ENCODE data around the gene BMI1. TPM values are rescaled to one million over a fixed set of nuclear protein-coding genes. Genes with fewer than 3 reads are reported as not detected.

BMI1 gene
- total and polyA plus RNA-seq, 7 experiments from 2014 or later = 26.1 to 80.5 (median 47.8) TPM

DNA sequence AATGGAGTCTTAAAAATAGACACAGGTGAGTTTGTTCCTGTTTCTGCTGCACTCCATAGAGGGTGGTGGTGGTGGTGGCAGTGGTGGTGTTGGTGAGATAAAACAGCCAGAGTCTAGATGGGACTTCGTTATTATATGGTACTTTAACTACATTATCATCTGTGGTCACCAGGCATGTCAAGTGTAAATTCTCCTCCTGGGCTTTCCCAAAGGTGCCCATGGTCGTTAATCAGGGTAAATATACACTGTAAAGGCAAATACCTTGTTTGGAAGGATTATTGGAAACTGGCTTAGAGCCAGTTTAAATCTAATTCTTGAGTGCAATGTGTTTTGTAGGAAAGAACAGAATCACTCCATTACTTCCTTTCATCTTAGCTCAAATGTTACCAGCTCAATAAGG, 26.2 kb upstream of the BMI1 start:
- ChIA-PET CTCF (no interaction called here), POLR2A (no interaction called here)
- no peak overlapping the region for H3K27ac Mint-ChIP-seq
- peaks cover 0 to 6% (median 0%) of the 10 kb centered on the region in 11 donors for H3K9me3 Mint-ChIP-seq
- Histone ChIP-seq H3K27ac (ENCODE audit: low read depth, low read length) (no peak overlapping the region), H3K27me3 (ENCODE audit: control insufficient read depth in 2 of 2, insufficient read depth in 2 of 2, low read length in 2 of 2) (no peaks in the 10 kb centered on the region), H3K9me3 (ENCODE audit: control insufficient read depth in 2 of 3, low read length in 3 of 3) (no peaks in the 10 kb centered on the region), H3K4me3 (ENCODE audit: low read length) (no peak overlapping the region), H3K36me3 (ENCODE audit: control insufficient read depth in 2 of 3, insufficient read depth in 3 of 3, low read length in 3 of 3) (no peaks in the 10 kb centered on the region), H3K4me1 (ENCODE audit: control insufficient read depth in 2 of 2, insufficient read depth in 2 of 2, low read length in 2 of 2) (no peaks in the 10 kb centered on the region)
- H3K36me3 Mint-ChIP-seq = no peaks in the 10 kb centered on the region
- peaks cover 4 to 20% (median 12%) of the 10 kb centered on the region in 5 donors for H3K27me3 Mint-ChIP-seq
- no peak for DNase-seq
- no peaks in the 10 kb centered on the region for H3K4me1 Mint-ChIP-seq
- no peak overlapping the region for H3K4me3 Mint-ChIP-seq
- intact Hi-C loops (cut with micrococcal nuclease) = no loop called here
- no peak for ATAC-seq

DNA sequence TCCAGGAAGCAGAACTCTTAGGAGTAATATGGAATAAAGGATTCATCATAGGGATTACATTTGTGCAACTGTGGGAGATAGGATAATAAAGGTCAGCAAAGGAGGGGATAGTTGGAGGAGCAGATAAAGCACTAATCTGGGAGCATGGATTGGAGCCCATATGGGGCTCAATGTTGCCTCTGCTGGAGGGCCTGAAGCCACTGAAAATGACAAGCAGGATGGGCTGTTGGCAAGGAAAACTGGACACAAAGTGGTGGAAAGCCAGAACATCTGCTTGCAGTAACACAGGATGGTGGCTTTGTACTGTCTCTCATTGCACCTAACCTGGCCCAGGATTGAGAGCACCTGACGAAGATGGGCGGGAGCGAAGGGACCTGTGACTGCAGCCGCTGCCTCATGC, 19.7 kb upstream of the BMI1 start:
- ATAC-seq = no peak
- peaks cover 7 to 43% (median 10%) of the 10 kb centered on the region in 5 donors for H3K27me3 Mint-ChIP-seq
- H3K4me1 Mint-ChIP-seq = no peaks in the 10 kb centered on the region
- POLR2A ChIA-PET = no interaction called here
- DNase-seq = no peak
- no peaks in the 10 kb centered on the region for H3K4me1 ChIP-seq (ENCODE audit: control insufficient read depth in 2 of 2, insufficient read depth in 2 of 2, low read length in 2 of 2)
- H3K27ac ChIP-seq (ENCODE audit: low read depth, low read length) = no peak overlapping the region
- intact Hi-C loops (cut with micrococcal nuclease) = no loop called here
- no peaks in the 10 kb centered on the region for H3K36me3 ChIP-seq (ENCODE audit: control insufficient read depth in 2 of 3, insufficient read depth in 3 of 3, low read length in 3 of 3)
- H3K27ac Mint-ChIP-seq = peak overlapping the region in 1 of 9 donors; percentile 82
- peaks cover 0 to 6% (median 0%) of the 10 kb centered on the region in 5 donors for H3K36me3 Mint-ChIP-seq
- CTCF ChIA-PET = no interaction called here
- no peaks in the 10 kb centered on the region for H3K27me3 ChIP-seq (ENCODE audit: control insufficient read depth in 2 of 2, insufficient read depth in 2 of 2, low read length in 2 of 2)
- H3K4me3 Mint-ChIP-seq = no peak overlapping the region
- H3K4me3 ChIP-seq (ENCODE audit: low read length) = no peak overlapping the region
- H3K9me3 ChIP-seq (ENCODE audit: control insufficient read depth in 2 of 3, low read length in 3 of 3) = no peaks in the 10 kb centered on the region
- peaks cover 0 to 4% (median 0%) of the 10 kb centered on the region in 11 donors for H3K9me3 Mint-ChIP-seq

DNA sequence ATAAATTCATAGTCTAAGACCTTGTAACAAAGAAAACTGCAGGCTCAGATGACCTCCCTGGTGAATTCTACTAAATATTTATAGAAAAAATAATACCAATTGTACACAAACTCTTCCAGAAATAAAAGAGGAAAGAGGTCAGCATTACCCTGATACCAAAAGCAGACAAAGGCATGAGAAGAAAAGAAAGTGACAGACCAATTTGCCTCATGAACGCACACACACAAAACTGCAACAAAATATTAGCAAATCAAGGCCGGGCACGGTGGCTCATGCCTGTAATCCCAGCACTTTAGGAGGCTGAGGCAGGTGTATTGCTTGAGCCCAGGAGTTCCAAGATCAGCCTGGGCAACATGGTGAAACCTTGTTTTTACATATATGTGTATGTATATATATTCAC, 17.4 kb upstream of the BMI1 start:
- Mint-ChIP-seq H3K9me3 (peaks cover 0 to 4% (median 0%) of the 10 kb centered on the region in 11 donors), H3K4me3 (no peak overlapping the region), H3K36me3 (peaks cover 0 to 6% (median 0%) of the 10 kb centered on the region in 5 donors), H3K27ac (no peak overlapping the region), H3K27me3 (peaks cover 1 to 37% (median 13%) of the 10 kb centered on the region in 5 donors), H3K4me1 (peaks cover 0 to 4% (median 0%) of the 10 kb centered on the region in 7 donors)
- Histone ChIP-seq H3K4me1 (ENCODE audit: control insufficient read depth in 2 of 2, insufficient read depth in 2 of 2, low read length in 2 of 2) (no peaks in the 10 kb centered on the region), H3K27me3 (ENCODE audit: control insufficient read depth in 2 of 2, insufficient read depth in 2 of 2, low read length in 2 of 2) (no peaks in the 10 kb centered on the region), H3K27ac (ENCODE audit: low read depth, low read length) (no peak overlapping the region), H3K36me3 (ENCODE audit: control insufficient read depth in 2 of 3, insufficient read depth in 3 of 3, low read length in 3 of 3) (no peaks in the 10 kb centered on the region), H3K9me3 (ENCODE audit: control insufficient read depth in 2 of 3, low read length in 3 of 3) (no peaks in the 10 kb centered on the region), H3K4me3 (ENCODE audit: low read length) (no peak overlapping the region)
- ATAC-seq (no peak), DNase-seq (no peak)
- ChIA-PET CTCF (no interaction called here), POLR2A (no interaction called here)
- intact Hi-C loops (cut with micrococcal nuclease) = no loop called here

DNA sequence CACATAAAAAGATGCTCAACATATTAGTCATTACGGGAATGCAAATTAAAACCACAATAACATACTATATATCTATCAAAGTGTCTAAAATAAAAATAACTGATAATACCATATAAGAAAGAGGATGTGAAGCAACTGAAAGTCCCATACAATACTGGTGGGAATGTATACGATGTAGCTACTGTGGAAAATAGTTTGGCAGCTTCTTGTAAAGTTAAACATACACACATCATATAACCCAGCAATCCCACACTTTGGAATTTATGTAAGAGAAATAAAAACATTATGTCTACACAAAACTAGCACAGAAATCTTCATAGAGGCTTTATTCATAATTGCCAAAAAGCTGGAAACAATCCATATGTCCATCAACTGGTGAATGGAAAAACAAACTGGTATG, 15.2 kb upstream of the BMI1 start:
- intact Hi-C loops (cut with micrococcal nuclease) = no loop called here
- no peaks in the 10 kb centered on the region for H3K27me3 ChIP-seq (ENCODE audit: control insufficient read depth in 2 of 2, insufficient read depth in 2 of 2, low read length in 2 of 2)
- no peak overlapping the region for H3K4me3 ChIP-seq (ENCODE audit: low read length)
- peaks cover 0 to 4% (median 0%) of the 10 kb centered on the region in 7 donors for H3K4me1 Mint-ChIP-seq
- peaks cover 0 to 6% (median 0%) of the 10 kb centered on the region in 5 donors for H3K36me3 Mint-ChIP-seq
- H3K27me3 Mint-ChIP-seq = peaks cover 0 to 37% (median 13%) of the 10 kb centered on the region in 5 donors
- H3K27ac ChIP-seq (ENCODE audit: low read depth, low read length) = no peak overlapping the region
- ChIA-PET POLR2A (interaction anchor here (0.7 kb wide), 1 partner anchor 1152 kb away, joined by 3 read pairs; no protein-coding TSS in a partner anchor), CTCF (interaction anchor here (0.6 kb wide), 1 partner anchor 815 kb away, joined by 3 read pairs; no protein-coding TSS in a partner anchor)
- DNase-seq (no peak), ATAC-seq (no peak)
- H3K27ac Mint-ChIP-seq = no peak overlapping the region
- H3K4me3 Mint-ChIP-seq = no peak overlapping the region
- H3K36me3 ChIP-seq (ENCODE audit: control insufficient read depth in 2 of 3, insufficient read depth in 3 of 3, low read length in 3 of 3) = no peaks in the 10 kb centered on the region
- H3K4me1 ChIP-seq (ENCODE audit: control insufficient read depth in 2 of 2, insufficient read depth in 2 of 2, low read length in 2 of 2) = no peaks in the 10 kb centered on the region
- peaks cover 0 to 4% (median 0%) of the 10 kb centered on the region in 11 donors for H3K9me3 Mint-ChIP-seq
- no peaks in the 10 kb centered on the region for H3K9me3 ChIP-seq (ENCODE audit: control insufficient read depth in 2 of 3, low read length in 3 of 3)

DNA sequence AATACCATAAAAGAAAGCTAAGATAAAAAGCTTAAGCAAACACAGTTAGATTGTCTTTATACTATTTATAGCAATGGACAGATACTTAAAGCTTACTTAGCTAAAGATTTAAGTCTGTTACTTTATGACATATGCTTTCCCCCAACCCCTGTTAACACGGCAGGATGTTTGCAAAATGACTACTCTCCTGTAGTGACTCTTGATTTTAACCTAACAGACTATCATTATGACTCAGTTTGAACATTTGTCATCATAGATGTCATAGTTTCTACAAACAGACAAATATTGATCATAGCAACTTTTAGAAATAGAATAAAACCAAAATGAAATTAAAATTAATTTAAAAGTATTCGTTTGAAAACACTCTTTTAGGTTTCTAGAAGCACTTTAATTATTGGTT, 12.5 kb upstream of the BMI1 start:
- peaks cover 0 to 4% (median 0%) of the 10 kb centered on the region in 11 donors for H3K9me3 Mint-ChIP-seq
- intact Hi-C loops (cut with micrococcal nuclease) = no loop called here

DNA sequence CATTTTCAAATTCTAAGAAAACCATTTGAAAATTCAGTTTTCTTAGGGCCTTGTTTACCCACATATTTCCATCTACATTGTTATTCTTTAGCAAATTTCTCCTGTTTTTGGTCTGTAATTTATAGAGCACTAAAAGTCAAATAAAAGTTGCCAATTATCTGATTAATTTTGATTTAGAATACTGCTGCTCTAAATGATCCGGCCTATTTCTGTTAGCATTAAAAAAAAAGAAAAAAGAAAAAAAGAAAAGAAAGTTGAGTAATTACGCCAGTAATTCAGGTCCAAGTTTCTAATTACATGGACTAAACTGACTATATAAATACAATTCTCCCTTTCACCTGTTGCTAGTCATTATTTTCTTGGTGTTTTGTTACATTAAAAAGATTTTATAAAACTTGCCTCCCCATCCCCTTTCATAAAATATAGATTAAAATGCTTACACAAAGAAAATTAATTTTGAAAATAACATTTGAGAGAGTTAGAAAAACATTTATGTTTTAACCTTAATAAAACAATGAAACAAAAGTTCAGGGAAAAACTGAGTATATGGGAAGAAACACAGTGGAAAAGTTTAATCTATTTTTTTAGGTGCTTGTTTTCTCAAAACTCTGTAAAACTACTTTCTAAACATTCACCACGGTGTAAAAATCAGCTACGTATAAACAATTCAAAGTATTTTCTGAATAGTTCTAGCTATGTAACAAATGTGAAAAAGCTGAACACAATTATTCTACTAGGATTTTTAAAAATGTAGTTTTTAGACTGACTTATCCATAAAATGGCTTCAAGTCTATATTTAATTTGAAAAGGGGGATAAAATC, 11.5 kb upstream of the BMI1 start:
- Mint-ChIP-seq H3K9me3 (peaks cover 0 to 2% (median 0%) of the 10 kb centered on the region in 11 donors), H3K4me3 (no peak overlapping the region), H3K36me3 (peaks cover 0 to under 1% (median 0%) of the 10 kb centered on the region in 5 donors), H3K4me1 (peaks cover 0 to 6% (median 0%) of the 10 kb centered on the region in 7 donors), H3K27me3 (peaks cover 0 to 28% (median 8%) of the 10 kb centered on the region in 5 donors), H3K27ac (peak overlapping the region in 1 of 9 donors; percentile 23)
- no peak overlapping the region for H3K4me3 ChIP-seq (ENCODE audit: low read length)
- ATAC-seq (no peak), DNase-seq (no peak)
- POLR2A ChIA-PET = no interaction called here
- H3K9me3 ChIP-seq (ENCODE audit: control insufficient read depth in 2 of 3, low read length in 3 of 3) = no peaks in the 10 kb centered on the region
- CTCF ChIA-PET = no interaction called here
- H3K27ac ChIP-seq (ENCODE audit: low read depth, low read length) = no peak overlapping the region
- no peaks in the 10 kb centered on the region for H3K27me3 ChIP-seq (ENCODE audit: control insufficient read depth in 2 of 2, insufficient read depth in 2 of 2, low read length in 2 of 2)
- H3K4me1 ChIP-seq (ENCODE audit: control insufficient read depth in 2 of 2, insufficient read depth in 2 of 2, low read length in 2 of 2) = no peaks in the 10 kb centered on the region
- no peaks in the 10 kb centered on the region for H3K36me3 ChIP-seq (ENCODE audit: control insufficient read depth in 2 of 3, insufficient read depth in 3 of 3, low read length in 3 of 3)
- intact Hi-C loops (cut with micrococcal nuclease) = no loop called here

More for the DNA sequence above, 12.5 kb upstream of the BMI1 start:
- H3K27me3 Mint-ChIP-seq = peaks cover 0 to 30% (median 8%) of the 10 kb centered on the region in 5 donors
- Histone ChIP-seq H3K36me3 (ENCODE audit: control insufficient read depth in 2 of 3, insufficient read depth in 3 of 3, low read length in 3 of 3) (no peaks in the 10 kb centered on the region), H3K27me3 (ENCODE audit: control insufficient read depth in 2 of 2, insufficient read depth in 2 of 2, low read length in 2 of 2) (no peaks in the 10 kb centered on the region), H3K27ac (ENCODE audit: low read depth, low read length) (no peak overlapping the region), H3K9me3 (ENCODE audit: control insufficient read depth in 2 of 3, low read length in 3 of 3) (no peaks in the 10 kb centered on the region), H3K4me1 (ENCODE audit: control insufficient read depth in 2 of 2, insufficient read depth in 2 of 2, low read length in 2 of 2) (no peaks in the 10 kb centered on the region), H3K4me3 (ENCODE audit: low read length) (no peak overlapping the region)
- DNase-seq (no peak), ATAC-seq (no peak)
- peaks cover 0 to 4% (median 0%) of the 10 kb centered on the region in 7 donors for H3K4me1 Mint-ChIP-seq
- POLR2A ChIA-PET = no interaction called here
- no peak overlapping the region for H3K27ac Mint-ChIP-seq
- H3K4me3 Mint-ChIP-seq = no peak overlapping the region
- CTCF ChIA-PET = interaction anchor here (0.7 kb wide), 1 partner anchor 635 kb away, joined by 4 read pairs; no protein-coding TSS in a partner anchor
- peaks cover 0 to 6% (median 0%) of the 10 kb centered on the region in 5 donors for H3K36me3 Mint-ChIP-seq

All from naive thymus-derived CD4-positive, alpha-beta T cell (primary cell).